ENCODE data around the gene MGMT. TPM values are rescaled to one million over a fixed set of nuclear protein-coding genes. Genes with fewer than 3 reads are reported as not detected.

Gene MGMT
- total and polyA plus RNA-seq, 4 experiments from 2014 or later = 18.5 to 31.3 (median 24.4) TPM

DNA sequence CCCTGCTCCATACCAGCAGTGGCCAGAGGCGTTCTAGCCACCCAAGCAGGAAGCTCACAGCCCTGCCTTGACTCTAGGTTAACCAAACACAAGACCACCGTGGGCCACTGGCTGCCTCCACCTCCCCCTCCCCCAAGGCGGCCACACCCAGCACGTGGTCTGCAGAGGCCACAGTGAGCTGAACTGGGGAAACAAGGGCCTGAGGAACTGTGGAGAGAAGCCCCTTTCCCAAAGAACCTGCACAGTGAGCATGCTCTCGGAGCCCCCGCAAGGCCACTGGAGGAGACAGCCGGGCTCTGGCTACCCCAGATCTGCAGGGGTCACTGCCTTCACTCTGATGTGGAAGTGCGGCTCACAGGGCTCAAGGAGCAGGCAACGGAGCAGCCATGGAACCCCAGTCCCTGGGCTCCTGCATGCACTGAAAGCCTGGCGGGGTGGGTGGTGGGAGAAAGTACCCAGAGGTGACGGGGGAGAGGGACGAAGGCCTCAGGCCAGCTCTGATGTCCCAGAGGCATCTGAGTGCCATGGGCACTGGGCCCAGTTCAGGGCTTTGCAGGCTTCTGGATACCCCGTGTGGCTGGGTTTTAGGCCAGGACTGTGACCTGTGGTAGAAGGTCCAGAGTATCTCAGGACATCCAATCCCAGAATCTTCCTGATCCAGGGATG, 307.8 kb downstream of the MGMT start:
- Mint-ChIP-seq H3K36me3 (peaks cover 16 to 26% of the 10 kb centered on the region in 2 donors), H3K4me3 (no peak overlapping the region), H3K9me3 (peaks cover 0 to 44% (median 24%) of the 10 kb centered on the region in 8 donors), H3K4me1 (no peaks in the 10 kb centered on the region), H3K27me3 (no peaks in the 10 kb centered on the region), H3K27ac (no peak overlapping the region)
- Histone ChIP-seq H3K27me3 (ENCODE audit: insufficient read depth, low read length) (no peaks in the 10 kb centered on the region), H3K4me3 (ENCODE audit: low read length in 2 of 2) (no peak overlapping the region), H3K4me1 (ENCODE audit: insufficient read depth, low read length) (no peaks in the 10 kb centered on the region), H3K27ac (ENCODE audit: low read depth, low read length) (no peak overlapping the region), H3K9me3 (ENCODE audit: control insufficient read depth in 1 of 2, low read length in 2 of 2) (no peaks in the 10 kb centered on the region), H3K36me3 (ENCODE audit: insufficient read depth, low read length) (no peaks in the 10 kb centered on the region)
- intact Hi-C loops (cut with micrococcal nuclease) = no loop called here
- ChIA-PET CTCF (ENCODE audit: partially characterized antibody) (no interaction called here), POLR2A (ENCODE audit: partially characterized antibody) (no interaction called here)
- no peak for DNase-seq

DNA sequence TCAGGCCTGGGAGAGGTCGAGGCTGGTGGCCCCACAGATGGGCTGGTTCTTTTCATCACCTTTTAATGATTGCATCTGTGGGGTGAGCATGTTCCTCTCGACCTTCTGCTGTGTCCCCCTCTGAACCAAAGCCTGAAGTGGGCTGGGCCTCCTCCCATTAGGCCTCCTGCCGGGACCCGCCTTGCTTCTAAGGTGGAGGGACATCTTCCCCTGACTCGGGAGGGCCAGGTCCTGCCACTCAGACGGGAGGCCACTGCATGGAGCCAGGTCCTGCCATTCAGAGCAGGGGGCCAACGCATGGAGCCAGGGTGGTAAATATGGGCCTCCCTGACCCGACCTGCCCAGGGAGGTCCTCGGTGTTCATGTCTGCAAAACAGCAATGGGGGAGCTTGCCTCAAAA, 308.6 kb downstream of the MGMT start:
- Mint-ChIP-seq H3K27me3 (no peaks in the 10 kb centered on the region), H3K9me3 (peaks cover 0 to 40% (median 22%) of the 10 kb centered on the region in 8 donors), H3K4me1 (no peaks in the 10 kb centered on the region), H3K36me3 (peaks cover 14 to 24% of the 10 kb centered on the region in 2 donors), H3K4me3 (no peak overlapping the region), H3K27ac (no peak overlapping the region)
- ChIA-PET POLR2A (ENCODE audit: partially characterized antibody) (no interaction called here), CTCF (ENCODE audit: partially characterized antibody) (no interaction called here)
- Histone ChIP-seq H3K27me3 (ENCODE audit: insufficient read depth, low read length) (no peaks in the 10 kb centered on the region), H3K36me3 (ENCODE audit: insufficient read depth, low read length) (no peaks in the 10 kb centered on the region), H3K9me3 (ENCODE audit: control insufficient read depth in 1 of 2, low read length in 2 of 2) (no peaks in the 10 kb centered on the region), H3K27ac (ENCODE audit: low read depth, low read length) (no peak overlapping the region), H3K4me3 (ENCODE audit: low read length in 2 of 2) (no peak overlapping the region), H3K4me1 (ENCODE audit: insufficient read depth, low read length) (no peaks in the 10 kb centered on the region)
- intact Hi-C loops (cut with micrococcal nuclease) = no loop called here
- DNase-seq = no peak

DNA sequence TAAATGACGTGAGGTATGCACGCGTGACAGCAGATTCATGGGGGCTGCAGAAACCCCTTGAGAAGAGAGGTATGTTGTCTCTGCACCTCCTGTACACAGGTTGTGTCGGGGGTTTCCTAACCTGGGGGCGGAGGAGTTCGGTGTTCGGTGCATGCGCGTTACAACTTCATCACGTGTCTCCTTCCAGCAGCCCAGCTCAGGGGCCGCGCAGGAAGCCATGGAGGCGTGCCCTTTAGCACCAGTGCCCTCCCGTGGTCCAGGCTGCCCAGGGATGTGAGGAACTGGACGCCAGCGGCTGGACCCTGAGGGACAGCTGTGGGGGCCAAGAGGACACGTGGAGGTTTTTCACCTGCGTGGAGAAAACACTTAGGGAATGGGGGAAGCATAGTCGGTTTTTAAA, 310.6 kb downstream of the MGMT start:
- Histone ChIP-seq H3K4me3 (ENCODE audit: low read length in 2 of 2) (no peak overlapping the region), H3K27ac (ENCODE audit: low read depth, low read length) (no peak overlapping the region), H3K4me1 (ENCODE audit: insufficient read depth, low read length) (no peaks in the 10 kb centered on the region), H3K36me3 (ENCODE audit: insufficient read depth, low read length) (no peaks in the 10 kb centered on the region), H3K9me3 (ENCODE audit: control insufficient read depth in 1 of 2, low read length in 2 of 2) (no peaks in the 10 kb centered on the region), H3K27me3 (ENCODE audit: insufficient read depth, low read length) (no peaks in the 10 kb centered on the region)
- ChIA-PET CTCF (ENCODE audit: partially characterized antibody) (no interaction called here), POLR2A (ENCODE audit: partially characterized antibody) (no interaction called here)
- no peaks in the 10 kb centered on the region for H3K4me1 Mint-ChIP-seq
- H3K27ac Mint-ChIP-seq = no peak overlapping the region
- H3K27me3 Mint-ChIP-seq = no peaks in the 10 kb centered on the region
- H3K36me3 Mint-ChIP-seq = peaks cover 2 to 13% of the 10 kb centered on the region in 2 donors
- H3K4me3 Mint-ChIP-seq = no peak overlapping the region
- intact Hi-C loops (cut with micrococcal nuclease) = no loop called here
- H3K9me3 Mint-ChIP-seq = peaks cover 0 to 38% (median 18%) of the 10 kb centered on the region in 8 donors
- DNase-seq = no peak

DNA sequence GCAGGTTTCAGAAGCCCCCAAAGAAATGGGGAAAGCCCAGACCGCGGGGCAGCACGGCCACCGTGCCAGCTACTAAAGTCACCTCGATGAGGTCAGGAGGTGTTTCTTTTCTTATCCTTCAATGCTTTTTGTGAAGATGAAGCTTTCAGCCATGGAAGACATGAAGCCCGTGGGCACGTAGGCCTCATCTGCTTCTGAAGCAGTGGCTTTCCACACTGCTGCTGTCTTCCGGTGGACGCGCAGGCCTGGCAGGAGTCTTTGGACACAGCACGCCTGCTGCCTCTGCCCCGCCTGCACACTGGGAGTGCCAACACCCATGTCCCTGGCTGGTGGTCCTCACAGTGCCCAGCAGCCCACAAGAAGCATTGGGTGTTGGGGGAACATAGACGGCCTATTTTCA, 311.5 kb downstream of the MGMT start:
- Mint-ChIP-seq H3K27me3 (no peaks in the 10 kb centered on the region), H3K27ac (no peak overlapping the region), H3K4me3 (no peak overlapping the region), H3K9me3 (peaks cover 0 to 44% (median 23%) of the 10 kb centered on the region in 8 donors), H3K4me1 (no peaks in the 10 kb centered on the region), H3K36me3 (peaks cover 2 to 13% of the 10 kb centered on the region in 2 donors)
- Histone ChIP-seq H3K27ac (ENCODE audit: low read depth, low read length) (no peak overlapping the region), H3K36me3 (ENCODE audit: insufficient read depth, low read length) (no peaks in the 10 kb centered on the region), H3K4me3 (ENCODE audit: low read length in 2 of 2) (no peak overlapping the region), H3K4me1 (ENCODE audit: insufficient read depth, low read length) (no peaks in the 10 kb centered on the region), H3K9me3 (ENCODE audit: control insufficient read depth in 1 of 2, low read length in 2 of 2) (no peaks in the 10 kb centered on the region), H3K27me3 (ENCODE audit: insufficient read depth, low read length) (no peaks in the 10 kb centered on the region)
- CTCF ChIA-PET (ENCODE audit: partially characterized antibody) = no interaction called here
- DNase-seq = no peak
- POLR2A ChIA-PET (ENCODE audit: partially characterized antibody) = no interaction called here
- intact Hi-C loops (cut with micrococcal nuclease) = no loop called here

DNA sequence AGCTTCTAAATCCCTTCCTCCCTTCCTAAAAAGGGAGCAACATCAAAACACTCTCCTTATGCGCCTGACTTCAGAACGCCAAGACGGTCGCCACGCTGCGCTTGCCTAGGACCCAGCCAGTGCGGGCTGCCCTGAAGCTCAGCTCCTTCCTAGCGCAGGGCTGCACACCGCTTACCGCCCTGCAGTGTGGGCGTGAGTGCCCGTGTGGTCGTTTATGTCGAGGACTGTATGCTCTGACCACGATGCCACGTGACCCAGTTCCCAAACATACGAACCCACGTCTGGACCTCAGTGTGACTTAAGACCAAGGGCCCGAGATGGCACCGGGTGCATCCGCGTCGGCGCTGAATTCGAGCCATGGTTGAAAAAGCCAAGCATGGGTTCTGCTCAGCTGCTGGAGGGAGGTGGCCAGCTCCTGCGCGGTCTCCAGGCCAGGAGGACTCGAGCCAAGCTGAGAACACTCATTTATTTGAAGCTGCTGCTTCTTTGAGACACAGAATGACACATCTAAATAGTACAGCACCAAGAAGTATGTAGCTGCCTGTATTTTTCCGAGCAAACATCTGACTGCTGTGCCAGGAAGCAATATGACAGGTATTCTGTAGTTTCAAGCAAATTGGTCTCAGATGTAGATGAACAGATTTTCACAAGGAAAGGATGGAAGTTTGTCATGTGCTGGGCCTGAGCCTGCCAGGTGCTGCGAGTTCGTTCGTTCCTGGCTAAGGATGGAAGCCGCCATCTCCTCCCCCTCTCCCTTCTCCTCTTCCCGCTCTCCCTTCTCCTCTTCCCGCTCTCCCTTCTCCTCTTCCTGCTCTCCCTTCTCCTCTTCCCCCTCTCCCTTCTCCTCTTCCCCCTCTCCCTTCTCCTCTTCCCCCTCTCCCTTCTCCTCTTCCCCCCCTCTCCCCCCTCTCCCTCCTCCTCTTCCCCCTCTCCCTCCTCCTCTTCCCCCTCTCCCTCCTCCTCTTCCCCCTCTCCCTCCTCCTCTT, 312.4 kb downstream of the MGMT start:
- intact Hi-C loops (cut with micrococcal nuclease) = no loop called here
- Histone ChIP-seq H3K9me3 (ENCODE audit: control insufficient read depth in 1 of 2, low read length in 2 of 2) (no peaks in the 10 kb centered on the region), H3K4me3 (ENCODE audit: low read length in 2 of 2) (no peak overlapping the region), H3K36me3 (ENCODE audit: insufficient read depth, low read length) (no peaks in the 10 kb centered on the region), H3K4me1 (ENCODE audit: insufficient read depth, low read length) (no peaks in the 10 kb centered on the region), H3K27ac (ENCODE audit: low read depth, low read length) (no peak overlapping the region), H3K27me3 (ENCODE audit: insufficient read depth, low read length) (no peaks in the 10 kb centered on the region)
- no peaks in the 10 kb centered on the region for H3K27me3 Mint-ChIP-seq
- POLR2A ChIA-PET (ENCODE audit: partially characterized antibody) = no interaction called here
- CTCF ChIA-PET (ENCODE audit: partially characterized antibody) = no interaction called here
- peaks cover 2 to 13% of the 10 kb centered on the region in 2 donors for H3K36me3 Mint-ChIP-seq
- peaks cover 0 to 51% (median 28%) of the 10 kb centered on the region in 8 donors for H3K9me3 Mint-ChIP-seq
- no peaks in the 10 kb centered on the region for H3K4me1 Mint-ChIP-seq
- H3K4me3 Mint-ChIP-seq = no peak overlapping the region
- H3K27ac Mint-ChIP-seq = no peak overlapping the region
- DNase-seq = no peak

DNA sequence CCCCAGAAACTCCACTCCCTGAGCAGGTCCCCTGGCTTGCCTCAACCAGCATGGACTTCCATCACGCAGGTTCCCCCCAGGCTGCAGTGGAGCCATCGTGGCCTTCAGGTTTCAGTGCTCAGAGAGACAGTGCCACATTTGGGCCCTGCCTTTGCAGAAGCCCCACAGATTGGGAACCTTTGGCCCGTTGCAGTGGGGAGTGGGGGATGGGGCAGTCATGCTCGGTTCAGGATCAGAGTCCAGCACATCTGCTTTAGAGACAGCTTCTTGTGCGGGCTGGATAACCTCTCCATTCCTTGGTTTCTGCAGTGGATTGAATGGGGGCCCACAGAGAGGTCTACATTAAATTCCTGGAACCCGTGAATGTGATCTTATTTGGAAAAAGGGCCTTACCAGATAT, 313.2 kb downstream of the MGMT start:
- Mint-ChIP-seq H3K27me3 (no peaks in the 10 kb centered on the region), H3K4me3 (no peak overlapping the region), H3K36me3 (peaks cover 2 to 13% of the 10 kb centered on the region in 2 donors), H3K4me1 (no peaks in the 10 kb centered on the region), H3K9me3 (peaks cover 0 to 57% (median 33%) of the 10 kb centered on the region in 8 donors), H3K27ac (no peak overlapping the region)
- no peaks in the 10 kb centered on the region for H3K36me3 ChIP-seq (ENCODE audit: insufficient read depth, low read length)
- no peak overlapping the region for H3K27ac ChIP-seq (ENCODE audit: low read depth, low read length)
- intact Hi-C loops (cut with micrococcal nuclease) = no loop called here
- no peak for DNase-seq
- H3K4me1 ChIP-seq (ENCODE audit: insufficient read depth, low read length) = no peaks in the 10 kb centered on the region
- ChIA-PET CTCF (ENCODE audit: partially characterized antibody) (no interaction called here), POLR2A (ENCODE audit: partially characterized antibody) (no interaction called here)
- no peak overlapping the region for H3K4me3 ChIP-seq (ENCODE audit: low read length in 2 of 2)
- H3K27me3 ChIP-seq (ENCODE audit: insufficient read depth, low read length) = no peaks in the 10 kb centered on the region
- no peaks in the 10 kb centered on the region for H3K9me3 ChIP-seq (ENCODE audit: control insufficient read depth in 1 of 2, low read length in 2 of 2)

DNA sequence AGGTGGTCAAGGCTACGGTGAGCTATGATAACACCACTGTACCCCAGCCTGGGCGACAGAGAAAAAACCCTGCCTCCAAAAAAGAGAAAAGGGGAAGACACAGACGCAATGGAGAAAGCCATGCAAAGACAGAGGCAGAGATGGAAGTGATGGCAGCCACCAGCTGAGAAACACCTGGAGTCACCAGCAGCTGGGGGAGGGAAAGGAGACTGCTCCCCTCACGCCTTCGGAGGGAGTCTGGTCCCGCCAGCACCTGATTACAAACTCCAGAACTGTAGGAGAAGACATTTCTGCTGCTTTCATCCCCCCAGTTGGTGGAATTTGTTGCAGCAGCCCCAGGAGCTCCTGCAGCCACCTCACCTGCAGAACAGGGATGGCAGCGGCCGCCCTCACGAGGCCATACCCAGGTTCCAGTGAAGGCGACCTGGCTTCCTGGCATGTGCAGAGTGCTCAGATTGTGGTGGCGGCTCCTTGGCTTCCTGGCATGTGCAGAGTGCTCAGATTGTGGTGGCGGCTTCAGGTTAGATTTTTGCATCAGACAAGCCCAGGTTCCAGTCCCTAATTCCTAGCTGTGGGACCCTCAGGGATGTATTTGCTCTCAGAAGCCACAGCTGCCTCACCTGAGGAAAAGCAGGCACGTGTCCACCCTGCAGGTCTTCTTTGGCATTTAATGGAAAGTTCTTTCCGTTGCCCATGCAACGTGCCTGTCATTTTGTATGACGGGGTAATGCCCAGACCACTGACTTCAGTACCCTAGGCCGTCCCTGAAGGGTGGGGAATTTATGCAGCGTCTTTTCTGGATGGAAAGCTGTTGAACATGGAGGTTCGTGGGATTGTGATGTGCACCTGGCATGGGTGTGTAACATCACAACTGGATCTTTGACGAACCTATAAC, 314.1 kb downstream of the MGMT start:
- CTCF ChIA-PET (ENCODE audit: partially characterized antibody) = no interaction called here
- H3K4me1 Mint-ChIP-seq = no peaks in the 10 kb centered on the region
- H3K4me3 ChIP-seq (ENCODE audit: low read length in 2 of 2) = no peak overlapping the region
- no peaks in the 10 kb centered on the region for H3K36me3 ChIP-seq (ENCODE audit: insufficient read depth, low read length)
- peaks cover 2 to 13% of the 10 kb centered on the region in 2 donors for H3K36me3 Mint-ChIP-seq
- POLR2A ChIA-PET (ENCODE audit: partially characterized antibody) = no interaction called here
- H3K27me3 ChIP-seq (ENCODE audit: insufficient read depth, low read length) = no peaks in the 10 kb centered on the region
- no peak overlapping the region for H3K4me3 Mint-ChIP-seq
- no peak overlapping the region for H3K27ac ChIP-seq (ENCODE audit: low read depth, low read length)
- no peak overlapping the region for H3K27ac Mint-ChIP-seq
- H3K27me3 Mint-ChIP-seq = no peaks in the 10 kb centered on the region
- H3K4me1 ChIP-seq (ENCODE audit: insufficient read depth, low read length) = no peaks in the 10 kb centered on the region
- H3K9me3 ChIP-seq (ENCODE audit: control insufficient read depth in 1 of 2, low read length in 2 of 2) = no peaks in the 10 kb centered on the region
- intact Hi-C loops (cut with micrococcal nuclease) = no loop called here
- no peak for DNase-seq
- H3K9me3 Mint-ChIP-seq = peaks cover 0 to 58% (median 33%) of the 10 kb centered on the region in 8 donors

All from CD4-positive, alpha-beta memory T cell (primary cell).